NCI-H2107 (cell line): Measurements from ENCODE around the gene CYP26B1.
"Not testable (repeated sequence)": the region's sequence is repeated elsewhere in the genome, so short reads cannot be mapped to it uniquely, and the experiment has no call there.

Experiments used
- DNase-seq: peaks from one replicate; lab custom pipeline; 2025; lab: John Stamatoyannopoulos, UW

CYP26B1 gene

DNA sequence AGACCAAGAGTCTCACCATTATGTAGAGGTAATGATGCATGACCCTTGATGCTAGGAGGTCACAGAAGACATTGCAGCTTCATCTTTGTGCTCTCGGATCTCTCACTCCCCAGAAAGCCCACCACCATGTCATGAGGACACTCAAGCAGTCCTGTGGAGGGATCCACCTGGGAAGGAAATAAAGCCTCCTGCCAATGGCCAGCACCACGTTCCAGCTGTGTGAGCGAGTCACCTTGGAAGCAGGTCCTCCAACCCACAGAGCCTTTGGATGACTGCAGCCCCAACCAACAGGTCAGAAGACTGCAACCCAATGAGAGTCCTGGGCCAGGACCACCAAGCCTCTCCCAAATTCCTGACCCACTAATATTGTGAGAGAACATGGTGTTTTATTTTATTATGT lies 38.4 kb downstream of the CYP26B1 start:
- no peak for DNase-seq

DNA sequence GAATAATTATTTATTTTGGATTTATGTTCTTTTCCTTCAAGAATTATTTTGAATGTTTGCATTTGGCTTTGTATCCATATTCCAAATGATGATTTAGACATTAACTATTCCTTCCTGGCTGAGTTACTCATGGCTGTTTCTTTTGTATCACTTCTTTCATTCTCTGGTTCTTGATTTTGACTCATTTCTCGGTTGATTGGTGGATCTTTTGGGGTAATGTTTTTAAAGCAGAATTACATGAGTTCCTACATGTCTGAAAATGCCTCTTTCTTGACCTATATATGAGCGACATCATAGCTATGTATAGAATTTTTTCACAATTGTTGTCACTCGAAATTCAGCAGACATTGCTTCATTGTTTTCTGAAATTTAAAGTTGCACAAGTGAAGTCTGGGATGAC lies 39.5 kb downstream of the CYP26B1 start:
- DNase-seq = no peak

DNA sequence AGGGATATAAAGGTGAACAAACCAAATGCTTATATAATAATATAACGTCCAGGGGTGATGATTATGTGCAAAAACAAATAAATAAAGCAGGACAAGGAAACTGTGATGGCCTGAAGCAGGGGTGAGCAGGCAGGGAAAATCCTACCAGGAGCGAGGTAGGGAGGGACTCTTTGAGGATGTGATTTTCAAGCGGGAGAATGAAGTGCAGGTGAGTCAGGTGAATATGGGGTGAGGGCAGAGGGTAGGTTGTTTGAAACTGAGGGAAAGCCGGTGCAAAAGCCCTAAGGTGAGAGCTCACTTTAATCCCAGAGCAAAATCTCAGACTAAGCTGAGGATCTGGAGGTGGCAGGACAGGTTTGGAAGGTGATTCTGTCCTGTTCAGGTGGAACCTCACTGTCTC lies 40.7 kb downstream of the CYP26B1 start:
- DNase-seq = no peak

DNA sequence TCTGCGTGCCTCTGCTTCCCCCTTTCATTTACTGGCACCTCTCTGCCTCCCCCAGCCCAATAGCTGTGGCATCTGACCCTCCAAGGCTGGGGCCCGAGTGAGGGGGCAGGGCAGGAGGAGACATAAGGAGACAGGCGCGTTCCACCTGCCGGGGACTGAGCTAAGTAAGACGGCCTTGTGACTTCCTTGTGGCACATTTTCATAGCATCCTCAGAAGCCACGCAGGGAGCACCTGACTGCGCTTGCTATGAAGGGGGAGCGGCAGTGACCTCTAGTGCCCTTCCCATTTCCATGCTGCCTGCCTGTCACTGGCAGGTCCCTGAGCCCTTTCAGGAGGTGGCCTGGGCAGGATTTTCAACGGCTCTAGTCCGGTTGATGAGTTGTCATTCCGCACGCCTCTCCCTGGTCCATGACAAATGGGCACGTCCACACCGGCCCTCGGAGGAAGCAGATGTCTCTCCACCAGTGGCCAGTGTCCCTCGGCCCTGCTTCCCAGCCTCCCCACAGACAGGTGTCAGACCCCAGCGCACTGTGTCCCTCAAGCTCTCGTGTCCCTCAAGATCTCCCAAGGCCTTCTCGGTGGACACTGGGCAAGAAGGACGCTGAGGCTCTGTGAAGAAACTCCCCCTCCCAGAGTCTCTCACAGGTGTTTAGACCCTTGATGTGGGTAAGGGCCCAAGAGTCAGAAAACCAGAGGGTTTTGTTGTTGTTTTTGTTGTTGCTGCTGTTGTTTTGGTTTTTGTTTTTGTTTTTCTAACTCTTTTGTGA lies 42.7 kb downstream of the CYP26B1 start:
- no peak for DNase-seq

DNA sequence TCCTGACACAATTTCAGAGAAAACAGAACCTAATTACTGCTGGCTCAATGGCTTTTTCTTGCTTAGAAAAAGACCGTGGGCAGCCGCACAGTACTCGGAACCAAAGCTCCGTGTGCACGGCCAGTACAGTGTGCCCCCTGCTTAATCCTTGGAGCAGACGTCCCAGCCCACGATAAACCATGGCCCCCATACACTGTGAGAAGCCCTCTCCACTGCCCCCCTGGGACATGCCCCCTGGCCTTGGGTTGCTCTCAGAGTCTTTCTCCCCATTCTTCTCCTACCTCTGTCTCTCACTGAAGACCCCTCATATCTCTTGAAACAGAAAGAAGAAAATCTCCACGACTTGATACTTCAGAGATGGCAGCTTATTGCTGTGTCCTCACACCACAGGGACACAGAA lies 44.0 kb downstream of the CYP26B1 start:
- no peak for DNase-seq

DNA sequence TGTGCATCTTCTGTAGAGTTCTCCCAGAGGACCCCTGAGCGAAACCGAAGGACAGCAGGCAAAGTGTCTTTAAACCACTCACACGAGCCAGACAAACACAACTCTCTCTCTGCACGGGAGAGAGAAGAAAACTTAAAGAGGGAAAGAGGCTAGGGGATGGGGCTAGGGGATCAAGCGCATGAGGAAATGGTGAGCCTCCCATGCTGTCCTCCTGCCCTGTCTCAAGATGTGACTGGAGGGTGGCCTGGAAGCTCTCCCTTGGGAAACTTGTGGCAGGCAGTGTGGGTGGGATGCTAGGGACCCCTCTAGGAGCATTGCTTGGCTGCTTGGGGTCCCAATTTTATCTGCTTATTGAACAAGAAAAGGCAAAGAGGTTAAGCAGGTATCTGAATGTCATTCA lies 44.5 kb downstream of the CYP26B1 start:
- no peak for DNase-seq

DNA sequence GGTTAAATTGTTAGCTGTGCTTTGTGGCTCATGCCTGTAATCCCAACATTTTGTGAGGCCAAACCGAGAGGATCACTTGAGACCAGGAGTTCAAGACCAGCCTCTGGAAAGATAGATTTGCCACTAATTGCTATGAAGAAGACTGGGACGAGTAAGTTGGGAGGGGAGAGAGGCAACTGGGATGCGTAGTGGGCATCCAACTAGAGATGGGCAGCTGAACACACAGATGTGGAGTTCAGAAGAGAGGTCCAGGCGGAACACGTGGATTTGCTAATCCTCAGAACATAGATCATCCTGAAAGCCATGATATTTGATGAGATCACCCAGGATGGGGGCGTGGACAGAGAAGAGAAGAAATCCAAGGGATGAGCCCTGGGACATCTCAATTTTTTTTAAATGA lies 48.7 kb downstream of the CYP26B1 start:
- DNase-seq = no peak

DNA sequence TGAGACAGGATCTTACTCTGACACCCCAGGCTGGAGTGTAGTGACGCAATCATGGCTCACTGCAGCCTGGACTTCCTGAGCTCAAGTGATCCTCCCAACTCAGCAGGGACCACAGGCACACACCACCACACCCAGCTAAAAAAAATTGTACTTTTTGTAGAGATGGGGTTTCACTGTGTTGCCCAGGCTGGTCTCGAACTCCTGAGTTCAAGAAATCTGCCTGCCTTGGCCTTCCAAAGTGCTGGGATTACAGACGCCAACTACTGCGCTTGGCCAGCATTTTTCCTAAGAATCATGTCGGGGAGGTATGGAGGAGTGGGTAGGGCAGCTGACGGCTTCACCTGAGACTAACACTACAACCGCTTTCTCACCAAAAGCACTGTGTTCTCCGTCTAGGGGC lies 50.4 kb downstream of the CYP26B1 start:
- DNase-seq = no peak

DNA sequence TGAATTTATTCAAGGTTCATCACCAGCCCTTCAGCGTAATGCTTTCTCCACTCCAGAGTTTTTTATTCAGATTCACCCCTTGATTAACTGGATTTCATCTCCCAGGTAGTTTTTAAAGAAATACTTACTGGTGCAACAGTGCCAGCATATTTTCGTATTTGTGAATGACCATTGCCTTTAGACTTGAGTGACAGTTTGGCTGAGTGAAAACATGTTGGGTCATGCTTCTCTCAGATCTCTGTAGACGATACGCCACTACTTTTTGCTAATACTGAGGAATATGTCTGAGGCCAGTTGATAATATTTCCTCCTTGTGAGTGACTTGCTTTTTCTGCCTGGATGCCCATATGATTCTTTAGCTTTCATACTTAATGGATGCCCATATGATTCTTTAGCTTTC lies 51.5 kb downstream of the CYP26B1 start:
- no peak for DNase-seq

DNA sequence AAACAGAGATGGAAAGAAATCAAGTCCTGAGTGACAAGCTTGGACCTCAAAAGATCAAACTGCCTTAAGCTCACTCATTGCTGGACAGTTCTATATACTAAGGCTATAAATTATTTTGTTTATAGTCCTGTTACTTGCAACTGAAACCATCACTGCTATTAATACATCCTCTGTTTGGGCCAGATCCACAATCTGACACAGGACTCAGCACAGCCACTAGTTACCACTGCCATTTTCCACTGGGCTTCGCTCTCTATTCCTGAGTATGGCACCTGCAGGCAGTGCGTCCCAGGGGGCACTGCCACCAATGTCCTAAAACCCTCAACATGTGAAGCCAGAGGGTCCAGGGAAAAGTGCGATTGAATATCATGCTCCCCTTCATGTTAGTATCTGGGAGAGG lies 52.3 kb downstream of the CYP26B1 start:
- DNase-seq = no peak

DNA sequence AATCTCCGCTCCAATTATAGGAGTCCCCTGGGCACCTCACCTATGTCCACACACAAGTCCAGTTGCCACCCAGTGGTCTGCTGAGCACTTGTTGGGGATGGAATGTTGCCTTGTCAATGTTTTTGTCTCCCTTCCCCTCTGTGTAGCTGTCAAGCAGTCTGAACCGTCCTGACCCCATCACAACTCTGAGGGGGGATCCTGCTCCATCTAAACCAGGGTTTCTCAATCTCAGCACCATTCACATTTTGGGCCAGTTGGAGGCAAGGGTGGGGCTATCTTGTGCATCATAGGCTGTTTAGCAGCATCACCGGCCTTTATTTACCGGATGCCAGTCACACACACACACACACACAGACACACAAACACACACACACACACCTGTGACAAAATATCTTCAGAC lies 53.0 kb downstream of the CYP26B1 start:
- no peak for DNase-seq

DNA sequence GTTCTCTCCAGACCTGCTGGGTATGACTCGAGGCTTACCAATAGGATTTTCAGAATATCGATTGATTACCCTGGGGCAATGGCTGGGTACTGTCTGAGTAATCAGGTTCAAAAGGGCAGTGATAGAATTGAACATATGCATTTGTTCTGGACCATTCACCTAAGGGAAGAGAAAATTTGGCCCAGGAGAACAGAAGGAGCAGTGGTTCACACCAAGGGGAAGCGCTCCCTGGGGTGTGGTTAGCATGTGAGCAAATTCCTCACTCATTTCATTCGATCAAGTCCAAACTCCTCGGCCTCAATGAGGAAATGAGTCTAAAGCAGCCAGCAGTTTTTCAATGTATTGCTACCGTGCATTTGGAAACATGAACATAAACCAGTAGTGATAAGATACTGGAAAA lies 55.6 kb downstream of the CYP26B1 start:
- DNase-seq = no peak

DNA sequence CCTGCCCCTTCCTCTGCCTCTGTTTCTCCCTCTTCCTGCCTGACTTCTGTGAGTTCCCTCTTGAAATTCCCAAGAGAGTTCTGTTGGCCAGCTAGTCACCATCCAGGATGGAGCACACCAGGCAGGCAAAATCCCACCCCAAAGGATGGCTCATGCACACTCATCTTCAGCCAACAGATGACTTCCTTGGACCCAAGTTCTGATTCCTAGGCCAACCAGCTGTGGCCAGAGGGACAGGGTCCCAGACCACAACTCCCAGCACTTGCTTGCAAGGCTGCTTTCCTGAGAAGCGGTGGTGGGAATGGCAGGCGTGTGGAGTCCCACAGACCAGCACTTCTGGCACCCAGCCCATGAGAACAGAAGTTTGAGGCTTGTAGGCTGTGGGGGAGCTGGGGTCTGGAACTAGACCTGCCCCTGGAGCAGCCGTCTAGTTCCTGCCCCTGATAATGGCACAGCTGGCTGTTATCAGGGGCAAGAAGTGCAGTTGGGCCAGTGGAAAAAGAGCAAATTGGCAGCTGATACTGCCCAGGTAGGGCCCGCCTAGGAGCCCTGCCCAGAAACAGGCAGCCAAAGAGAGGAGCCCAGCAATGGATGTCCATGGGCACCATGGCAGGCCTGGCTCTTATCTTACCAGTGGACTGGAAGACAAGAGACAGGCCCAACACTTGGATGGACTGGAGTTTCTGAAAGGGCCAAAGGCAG lies 56.7 kb downstream of the CYP26B1 start:
- no peak for DNase-seq

DNA sequence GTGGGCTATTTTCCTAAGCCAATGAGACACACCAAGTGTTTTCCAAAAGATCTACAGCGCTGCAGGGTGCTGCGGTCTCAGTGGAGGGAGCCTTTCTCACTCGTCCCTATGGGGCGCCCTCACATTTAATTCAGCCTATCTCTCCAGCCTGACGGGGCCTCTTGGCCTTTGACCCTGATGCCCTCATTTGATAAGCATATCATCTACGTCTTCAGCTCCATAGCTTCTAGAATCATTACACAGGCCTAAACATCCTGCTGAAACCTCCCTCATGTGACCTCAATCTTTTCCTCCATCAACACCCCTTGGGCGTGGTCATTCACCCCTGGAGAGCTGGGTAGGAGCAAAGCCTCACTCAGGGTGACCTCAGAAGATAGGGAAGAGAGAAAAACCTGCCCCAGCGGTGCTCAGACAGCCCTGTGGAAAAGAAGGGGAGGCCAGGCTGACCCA lies 57.4 kb downstream of the CYP26B1 start:
- no peak for DNase-seq

DNA sequence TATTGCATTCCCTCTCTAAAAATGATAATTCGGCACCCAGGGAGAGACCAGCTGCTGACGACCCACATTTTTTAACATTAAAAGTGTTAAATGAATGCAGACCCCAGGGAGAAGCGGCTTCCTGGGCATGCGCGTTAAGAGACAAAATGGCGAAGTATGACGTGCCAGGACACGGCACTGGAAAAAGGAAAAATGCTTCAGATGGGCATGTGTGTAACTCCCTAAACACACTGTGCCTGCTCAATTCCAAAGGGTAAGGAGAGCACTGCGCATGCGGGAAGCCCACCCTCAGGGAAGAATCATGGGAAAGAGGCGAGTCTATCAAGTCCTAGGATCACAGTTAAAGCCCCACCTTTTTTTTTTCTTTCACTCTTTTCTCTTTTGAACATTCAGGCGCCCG lies 58.1 kb downstream of the CYP26B1 start:
- DNase-seq = no peak

DNA sequence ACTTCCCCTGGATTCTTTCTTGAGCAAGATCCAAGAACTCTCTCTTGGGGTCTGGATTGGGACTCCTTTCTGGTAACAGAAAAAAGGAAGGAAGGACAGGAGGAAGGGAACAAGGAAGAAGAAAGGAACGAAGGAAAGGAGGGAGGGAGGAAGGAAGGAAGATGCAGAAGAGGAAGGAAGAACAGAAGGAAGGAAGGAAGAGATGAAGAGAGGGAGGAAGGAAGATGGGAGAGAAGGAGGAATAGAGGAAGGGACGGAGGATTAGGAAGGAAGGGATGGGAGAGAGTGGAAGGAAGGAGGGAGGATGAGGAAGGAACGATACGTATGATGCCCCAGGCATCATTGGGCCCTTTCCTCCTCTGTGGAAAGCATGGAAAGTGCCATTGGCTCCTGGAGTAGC lies 58.6 kb downstream of the CYP26B1 start:
- DNase-seq = no peak

DNA sequence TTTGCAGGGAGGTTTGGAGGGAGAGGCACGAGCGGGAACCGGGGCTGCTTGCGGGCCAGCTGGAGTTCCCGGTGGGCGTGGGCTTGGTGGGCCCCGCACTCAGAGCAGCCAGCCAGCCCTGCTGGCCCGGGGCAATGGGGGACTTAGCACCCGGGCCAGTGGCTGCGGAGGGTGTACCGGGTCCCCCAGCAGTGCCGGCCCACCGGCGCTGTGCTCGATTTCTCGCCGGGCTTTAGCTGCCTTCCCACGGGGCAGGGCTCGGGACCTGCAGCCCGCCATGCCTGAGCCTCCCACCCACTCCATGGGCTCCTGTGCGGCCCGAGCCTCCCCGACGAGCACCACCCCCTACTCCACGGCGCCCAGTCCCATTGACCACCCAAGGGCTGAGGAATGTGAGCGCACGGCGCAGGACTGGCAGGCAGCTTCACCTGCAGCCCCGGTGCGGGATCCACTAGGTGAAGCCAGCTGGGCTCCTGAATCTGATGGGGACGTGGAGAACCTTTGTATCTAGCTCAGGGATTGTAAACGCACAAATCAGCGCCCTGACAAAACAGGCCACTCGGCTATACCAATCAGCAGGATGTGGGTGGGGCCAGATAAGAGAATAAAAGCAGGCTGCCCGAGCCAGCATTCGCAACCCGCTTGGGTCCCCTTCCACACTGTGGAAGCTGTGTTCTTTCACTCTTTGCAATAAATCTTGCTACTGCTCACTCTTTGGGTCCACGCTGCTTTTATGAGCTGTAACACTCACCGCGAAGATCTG lies 60.6 kb downstream of the CYP26B1 start:
- DNase-seq = not testable (repeated sequence)

DNA sequence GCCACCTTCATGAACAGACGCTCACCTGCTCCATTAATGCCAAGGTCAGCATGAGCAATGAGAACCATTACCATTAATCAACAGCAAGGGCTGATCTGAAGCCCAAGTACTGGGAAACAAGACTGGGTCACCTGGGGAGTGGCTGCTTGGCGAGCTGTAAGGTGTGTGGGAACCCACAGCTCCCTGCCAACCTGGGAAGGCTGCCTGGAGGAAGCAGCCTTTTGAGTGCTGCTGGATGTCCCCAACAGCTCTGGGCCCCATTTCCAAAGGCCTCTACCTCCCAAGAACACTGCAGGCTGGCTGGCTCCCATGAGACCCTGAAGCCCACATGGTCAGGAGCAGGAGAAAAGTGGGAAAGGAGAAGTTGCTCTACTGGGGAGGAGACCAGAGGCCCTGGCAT lies 62.1 kb downstream of the CYP26B1 start:
- DNase-seq = no peak

DNA sequence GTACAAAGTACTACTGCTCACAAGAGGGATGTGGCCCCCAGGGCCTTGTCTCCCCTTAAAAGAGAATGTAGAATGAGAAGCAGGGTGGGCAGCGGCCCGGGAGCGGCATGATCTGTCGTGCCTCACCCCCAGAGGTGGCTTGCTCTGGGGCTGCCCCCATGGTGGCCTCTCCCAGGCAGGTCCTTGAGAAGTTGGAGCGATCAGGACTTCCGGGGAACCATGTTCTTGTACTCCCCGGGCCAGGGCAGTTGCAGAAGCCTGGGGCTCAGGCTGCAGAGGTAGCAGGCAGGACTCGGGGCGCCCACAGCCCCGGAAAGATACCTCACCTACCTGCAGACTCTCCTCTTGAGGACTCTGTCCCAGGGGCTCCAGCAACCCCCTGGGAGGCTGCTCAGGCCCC lies 62.6 kb downstream of the CYP26B1 start:
- DNase-seq = no peak

DNA sequence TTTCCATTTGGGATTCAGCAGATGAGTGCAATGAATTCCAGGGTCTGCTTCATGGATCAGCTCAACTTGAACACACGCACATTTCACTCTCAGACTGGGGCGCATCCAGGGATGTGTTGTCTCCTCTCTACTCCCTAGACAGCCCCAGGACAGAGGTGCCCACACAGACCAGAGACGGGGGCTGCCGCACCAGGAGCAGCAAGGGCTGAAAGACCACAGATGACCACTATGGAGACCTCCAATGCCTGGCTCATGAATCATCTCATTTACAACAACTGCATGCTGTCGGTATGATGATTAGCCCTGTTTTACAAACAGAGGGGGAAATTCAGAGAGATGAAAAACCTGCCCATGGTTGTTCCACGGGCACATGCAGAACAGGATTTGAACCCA lies 63.1 kb downstream of the CYP26B1 start:
- DNase-seq = no peak

DNA sequence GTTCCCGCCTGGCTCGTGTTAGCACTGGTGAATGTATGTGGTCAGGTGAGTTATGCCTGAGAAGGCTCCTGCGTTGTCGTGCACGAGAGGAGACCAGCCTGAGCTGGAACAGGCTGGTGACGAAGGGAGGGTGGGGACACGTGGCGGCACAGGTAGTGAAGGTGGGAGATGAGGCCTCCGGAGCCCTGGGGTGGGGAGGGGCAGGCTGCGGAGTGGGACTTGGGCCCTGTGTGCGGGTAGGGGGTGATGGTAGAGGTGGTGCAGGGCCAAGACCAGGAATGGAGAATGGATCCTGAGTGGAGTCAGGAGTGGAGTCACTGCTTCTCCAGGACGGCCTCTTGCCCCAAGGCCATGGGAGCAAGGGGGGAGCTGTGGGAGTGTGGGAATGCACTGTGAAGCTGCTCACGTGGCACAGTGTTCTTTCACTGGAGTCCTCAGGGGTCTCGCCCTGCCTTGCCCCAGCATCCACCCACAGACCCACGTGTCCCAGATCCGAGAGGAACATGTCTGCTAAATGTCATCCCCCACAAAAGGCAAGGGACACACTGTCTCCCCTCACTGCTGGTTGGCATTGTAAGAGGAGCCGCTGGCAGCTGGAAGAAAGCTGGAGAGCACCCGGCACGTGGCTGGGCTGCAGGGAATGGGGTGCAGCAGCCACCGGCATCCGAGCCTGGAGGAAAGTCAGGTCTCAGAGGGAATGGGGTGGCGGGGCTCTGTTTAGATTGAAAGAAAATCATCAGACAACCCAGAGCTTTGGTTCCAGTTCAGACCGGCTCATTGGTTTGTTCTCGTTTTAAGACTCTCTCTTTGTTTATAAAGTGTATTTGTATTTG lies 63.7 kb downstream of the CYP26B1 start:
- no peak for DNase-seq

DNA sequence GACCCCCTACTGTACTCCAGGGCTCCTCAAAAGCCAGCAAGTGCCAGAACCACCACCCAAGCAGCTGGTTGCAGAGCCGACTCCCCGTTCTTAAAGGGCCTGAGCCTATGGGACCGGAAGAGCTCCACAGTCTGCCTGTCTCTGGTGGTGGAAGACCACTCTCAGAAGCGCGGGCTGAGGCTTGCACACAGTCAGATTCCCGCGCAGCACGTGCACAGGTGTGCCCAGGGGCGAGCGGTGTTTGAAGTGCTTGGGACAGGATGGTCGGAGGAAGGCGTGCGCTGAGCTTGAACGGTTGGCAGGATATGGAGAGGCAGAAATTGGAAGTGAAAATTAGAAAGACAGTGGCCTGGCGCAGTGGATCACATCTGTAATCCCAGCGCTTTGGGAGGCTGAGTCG lies 64.8 kb downstream of the CYP26B1 start:
- no peak for DNase-seq
